GM18519 (cell line): ENCODE results near the gene ZCCHC8.
"Not testable (repeated sequence)": the region's sequence is repeated elsewhere in the genome, so short reads cannot be mapped to it uniquely, and the experiment has no call there.

Source experiments
- ATAC-seq: cut with Tn5 transposase; IDR thresholded peaks from one replicate; pipeline ENCODE4 v1.9.1; 2021; ENCODE audit warnings: mild to moderate bottlenecking, moderate library complexity; ENCODE audit not compliant: unreplicated experiment, low FRiP score

Gene ZCCHC8

GRCh38 chr12:122473543-122474323 is 27.0 kb downstream of the ZCCHC8 start:
- no peak for ATAC-seq

DNA sequence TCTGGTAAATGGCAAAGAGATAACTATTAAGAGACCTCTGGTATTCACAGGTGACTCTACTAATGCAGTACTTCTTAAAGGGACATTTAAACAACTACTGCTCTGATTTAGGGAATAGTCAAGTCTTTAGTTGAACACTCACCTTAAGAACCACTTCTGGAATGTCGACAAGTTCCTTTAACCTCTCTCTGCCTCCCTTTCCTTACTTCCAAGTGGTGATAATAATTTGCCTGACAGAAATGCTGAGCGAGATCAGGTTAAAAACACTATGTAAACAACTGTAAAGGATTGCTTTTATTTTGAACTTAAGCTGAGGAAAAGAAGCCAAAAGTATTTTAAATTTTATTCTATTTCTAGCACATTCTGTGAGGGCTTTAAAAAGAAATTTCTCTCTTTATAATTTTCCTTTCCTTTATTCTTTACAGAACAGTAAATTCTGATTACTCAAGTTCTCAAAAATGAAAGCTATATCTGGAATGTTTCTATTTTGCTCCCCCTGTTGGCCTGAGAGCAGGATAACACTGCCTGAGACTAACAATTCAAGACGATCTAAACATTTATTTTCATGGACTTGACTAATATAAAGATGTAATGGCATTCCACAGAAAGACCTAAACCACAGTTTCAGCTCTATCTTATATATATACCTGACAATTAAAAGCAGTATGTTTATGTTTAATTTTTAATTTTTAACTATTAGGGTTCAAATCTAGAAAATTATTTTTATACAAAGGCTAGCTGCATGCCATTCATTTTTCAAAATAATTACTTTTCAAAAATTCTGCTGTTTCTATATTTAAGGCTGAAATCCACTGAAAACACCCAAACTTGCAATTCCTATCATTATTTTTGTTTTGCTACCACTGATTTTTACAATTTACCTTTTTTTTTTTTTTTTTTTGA is 29.2 kb downstream of the ZCCHC8 start:
- no peak for ATAC-seq

GRCh38 chr12:122470576-122470975 is 30.2 kb downstream of the ZCCHC8 start:
- ATAC-seq = not testable (repeated sequence)

GRCh38 chr12:122469856-122470255 is 30.9 kb downstream of the ZCCHC8 start:
- not testable (repeated sequence) for ATAC-seq

GRCh38 chr12:122467983-122468382 is 32.7 kb downstream of the ZCCHC8 start:
- ATAC-seq = no peak

GRCh38 chr12:122464317-122465042 is 36.3 kb downstream of the ZCCHC8 start:
- ATAC-seq = not testable (repeated sequence)

DNA sequence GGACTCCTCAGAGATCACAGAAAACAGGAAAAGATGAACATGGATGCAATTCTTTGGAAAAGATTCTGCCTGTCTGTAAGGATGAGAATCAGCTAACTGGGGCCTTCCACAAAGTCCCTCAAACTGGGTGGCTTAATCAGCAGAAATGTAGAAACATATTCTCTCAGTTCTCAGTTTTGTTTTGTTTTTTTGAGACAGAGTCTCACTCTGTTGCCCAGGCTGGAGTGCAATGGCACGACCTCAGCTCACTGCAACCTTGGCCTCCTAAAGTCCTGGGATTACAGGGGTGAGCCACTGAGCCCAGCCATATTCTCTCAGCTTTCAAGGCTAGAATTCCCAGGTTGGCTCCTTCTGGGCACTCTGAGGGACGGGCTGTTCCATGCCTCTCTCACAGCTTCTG is 40.1 kb downstream of the ZCCHC8 start:
- no peak for ATAC-seq

- no peak for ATAC-seq
These were observed 40.7 kb downstream of the ZCCHC8 start for GRCh38 chr12:122460061-122460460.

GRCh38 chr12:122459211-122459610 is 41.5 kb downstream of the ZCCHC8 start:
- no peak for ATAC-seq

GRCh38 chr12:122458105-122459035 is 42.4 kb downstream of the ZCCHC8 start:
- no peak for ATAC-seq

DNA sequence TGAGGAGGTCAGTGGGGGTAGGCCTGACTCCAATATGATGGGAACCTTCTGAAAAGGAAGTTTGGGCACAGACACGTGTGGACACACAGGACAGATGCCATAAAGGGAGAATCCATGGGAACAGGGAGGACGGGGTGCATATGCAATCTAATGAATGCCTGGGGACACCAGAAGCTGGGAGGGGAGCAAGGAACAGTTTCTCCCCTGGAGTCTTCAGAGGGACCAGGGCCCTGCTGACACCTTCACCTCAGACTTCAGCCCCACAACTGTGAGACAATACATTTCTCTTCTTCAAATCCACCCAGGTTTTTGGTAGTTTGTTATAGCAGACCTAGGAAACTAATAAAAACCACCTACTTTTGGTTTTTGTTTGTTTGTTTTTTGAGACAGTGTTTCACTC is 43.1 kb downstream of the ZCCHC8 start:
- no peak for ATAC-seq

- no peak for ATAC-seq
These were observed 46.0 kb downstream of the ZCCHC8 start for GRCh38 chr12:122454739-122455138.

GRCh38 chr12:122454250-122454721 is 46.4 kb downstream of the ZCCHC8 start:
- no peak for ATAC-seq

DNA sequence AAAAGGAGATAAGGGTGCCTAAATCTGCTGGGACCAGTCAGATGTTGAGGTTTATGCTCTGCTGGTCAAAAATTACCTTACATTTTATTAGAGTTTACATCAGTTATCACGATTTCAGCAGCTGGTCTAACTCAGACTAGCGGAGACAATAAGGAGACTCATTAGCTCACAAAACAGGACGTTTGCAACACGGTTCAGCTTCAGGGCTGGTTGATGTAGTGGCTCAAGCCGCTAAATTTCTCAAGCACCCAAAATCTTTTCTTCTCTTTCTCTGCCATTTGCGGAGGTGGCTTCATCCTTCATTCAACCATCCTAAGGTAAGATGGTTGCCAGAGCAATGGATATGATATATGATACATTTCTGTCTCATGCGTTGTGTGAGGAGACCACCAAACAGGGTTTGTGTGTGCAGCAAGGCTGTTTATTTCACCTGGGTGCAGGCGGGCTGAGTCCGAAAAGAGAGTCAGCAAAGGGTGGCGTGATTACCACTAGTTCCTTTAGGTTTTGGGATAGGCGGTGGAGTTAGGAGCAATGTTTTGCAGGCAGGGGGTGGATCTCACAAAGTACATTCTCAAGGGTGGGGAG is 47.9 kb downstream of the ZCCHC8 start:
- no peak for ATAC-seq

DNA sequence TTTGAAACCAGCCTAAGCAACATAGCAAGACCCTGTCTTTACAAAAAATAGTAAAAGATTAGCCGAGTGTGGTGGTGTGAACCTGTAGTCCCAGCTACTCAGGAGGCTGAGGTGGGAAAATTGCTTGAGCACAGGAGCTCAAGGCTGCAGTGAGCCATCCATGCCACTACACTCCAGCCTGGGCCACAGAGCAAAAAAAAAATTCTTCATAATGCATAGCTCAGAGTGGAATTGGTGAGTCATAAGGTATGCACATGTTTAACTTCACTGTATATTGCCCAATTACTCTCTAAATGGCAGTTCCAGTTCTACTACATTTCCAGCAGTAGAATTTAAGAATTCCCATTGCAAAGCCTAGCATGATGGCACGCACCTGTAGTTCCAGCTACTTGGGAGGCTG is 51.4 kb downstream of the ZCCHC8 start:
- ATAC-seq = no peak

DNA sequence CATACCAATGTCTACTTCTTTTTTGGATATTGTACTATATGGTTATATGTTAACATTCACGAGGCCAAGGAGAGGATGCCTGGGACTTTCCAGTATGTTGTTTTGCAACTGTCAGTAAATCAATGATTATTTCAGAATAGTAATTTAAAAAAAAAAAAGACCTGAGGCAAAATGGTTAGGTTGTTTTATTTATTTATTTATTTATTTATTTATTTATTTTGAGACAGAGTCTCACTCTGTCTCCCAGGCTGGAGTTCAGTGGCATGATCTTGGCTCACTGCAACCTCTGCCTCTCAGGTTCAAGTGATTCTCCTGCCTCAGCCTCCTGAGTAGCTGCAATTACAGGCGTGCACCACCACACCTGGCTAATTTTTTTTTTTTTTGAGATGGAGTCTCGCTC is 52.9 kb downstream of the ZCCHC8 start:
- not testable (repeated sequence) for ATAC-seq

- ATAC-seq = not testable (repeated sequence)
These were observed 54.3 kb downstream of the ZCCHC8 start for GRCh38 chr12:122446390-122446789.

- ATAC-seq = not testable (repeated sequence)
These were observed 56.7 kb downstream of the ZCCHC8 start for GRCh38 chr12:122444071-122444470.

GRCh38 chr12:122438822-122439221 is 61.9 kb downstream of the ZCCHC8 start:
- ATAC-seq = not testable (repeated sequence)
